Naive thymus-derived CD4-positive, alpha-beta T cell (primary cell): ENCODE measurements around the gene KCNA2. TPM values are rescaled to one million over a fixed set of nuclear protein-coding genes. Genes with fewer than 3 reads are reported as not detected.

Experiments used
- ATAC-seq: fragments of 150-1000 bp; cut with Tn5 transposase; 2 replicates; pipeline ENCODE4 v1.10.0; 2021; ENCODE audit warnings: mild to moderate bottlenecking, moderate library complexity
- CTCF ChIA-PET: fragments of 350-600 bp; sonication (Branson Sonifier 250); formaldehyde crosslinking; loops from one replicate; lab custom pipeline; 2021; ENCODE audit warnings: antibody characterized with exemption; lab: Charles Lee
- POLR2A ChIA-PET: fragments of 350-600 bp; sonication (Branson Sonifier 250); formaldehyde crosslinking; loops from one replicate; lab custom pipeline; 2021; ENCODE audit warnings: antibody characterized with exemption, inconsistent platforms; lab: Charles Lee
- DNase-seq, 9 donors: peaks; one replicate each; pipeline versions ENCODE4 v3.0.0 to v3.0.0-alpha.2; 2020 to 2022; ENCODE audit warnings: mixed read lengths in 1 of 9
- H3K27ac ChIP-seq: one replicate; pipeline ENCODE4 v1.7.0; 2013; ENCODE audit warnings: mild to moderate bottlenecking, low read depth, low read length, moderate library complexity
- H3K27me3 ChIP-seq, 2 donors: one replicate each; pipeline ENCODE4 v1.7.0; 2013; ENCODE audit warnings: low read length in 2 of 2, mild to moderate bottlenecking in 2 of 2, moderate library complexity in 2 of 2; ENCODE audit not compliant: control insufficient read depth in 2 of 2, insufficient read depth in 2 of 2
- H3K36me3 ChIP-seq, 3 experiments: 1 replicate in 2 of 3; 2 replicates in 1 of 3; pipeline ENCODE4 v1.7.0; 2013; ENCODE audit warnings: low read length in 3 of 3, mild to moderate bottlenecking in 3 of 3, moderate library complexity in 1 of 3; ENCODE audit not compliant: insufficient read depth in 3 of 3, control insufficient read depth in 2 of 3
- H3K4me1 ChIP-seq, 2 donors: one replicate each; pipeline ENCODE4 v1.7.0; 2013; ENCODE audit warnings: low read length in 2 of 2, mild to moderate bottlenecking in 2 of 2, moderate library complexity in 1 of 2; ENCODE audit not compliant: control insufficient read depth in 2 of 2, insufficient read depth in 2 of 2
- H3K4me3 ChIP-seq: 2 replicates; pipeline ENCODE4 v1.7.0; 2013; ENCODE audit warnings: mild to moderate bottlenecking, low read length
- H3K9me3 ChIP-seq, 3 experiments: 1 replicate in 2 of 3; 2 replicates in 1 of 3; pipeline ENCODE4 v1.7.0; 2013; ENCODE audit warnings: low read length in 3 of 3; ENCODE audit not compliant: control insufficient read depth in 2 of 3
- H3K27ac Mint-ChIP-seq, 9 donors: one replicate each; pipeline ENCODE4 v1.8.0; 2020 to 2022; ENCODE audit warnings: mixed read lengths in 9 of 9, mild to moderate bottlenecking in 8 of 9, moderate library complexity in 5 of 9, inconsistent platforms in 2 of 9
- H3K27me3 Mint-ChIP-seq, 5 donors: one replicate each; pipeline ENCODE4 v1.8.0; 2021 to 2022; ENCODE audit warnings: mixed read lengths in 5 of 5, mild to moderate bottlenecking in 1 of 5
- H3K36me3 Mint-ChIP-seq, 5 donors: one replicate each; pipeline ENCODE4 v1.8.0; 2020 to 2022; ENCODE audit warnings: mixed read lengths in 5 of 5, mild to moderate bottlenecking in 3 of 5, inconsistent platforms in 1 of 5
- H3K4me1 Mint-ChIP-seq, 7 donors: one replicate each; pipeline ENCODE4 v1.8.0; 2020 to 2022; ENCODE audit warnings: mixed read lengths in 7 of 7, mild to moderate bottlenecking in 3 of 7, inconsistent platforms in 1 of 7
- H3K4me3 Mint-ChIP-seq, 10 donors: one replicate each; pipeline ENCODE4 v1.8.0; 2020 to 2022; ENCODE audit warnings: mild to moderate bottlenecking in 10 of 10, mixed read lengths in 10 of 10, moderate library complexity in 6 of 10, inconsistent platforms in 2 of 10
- H3K9me3 Mint-ChIP-seq, 11 donors: one replicate each; pipeline ENCODE4 v1.8.0; 2020 to 2022; ENCODE audit warnings: mixed read lengths in 11 of 11, mild to moderate bottlenecking in 4 of 11, inconsistent platforms in 1 of 11, moderate library complexity in 1 of 11
- intact Hi-C, 2 donors: fragments of 100-400 bp; cut with micrococcal nuclease; formaldehyde crosslinking; loops; one replicate each; pipeline ENCODE4 v1.15.1; 2023
- polyA plus RNA-seq, 2 donors: library from polyadenylated mRNA; unstranded; fragments of 300-500 nt; fragmentation: Illumina TruSeq; gene quantifications; one replicate each; pipeline ENCODE4 v1.2.3, GENCODE V29; 2021
- total RNA-seq, 6 experiments: library from RNA in 5 of 6; stranded (reverse) in 5 of 6; gene quantifications; 1 replicate in 5 of 6; 2 replicates in 1 of 6; pipeline ENCODE4 v1.2.3 and lab custom pipeline; 2021 to 2026

Gene KCNA2
- total and polyA plus RNA-seq, 7 experiments from 2014 or later = 0.62 to 4.6 (median 1.2) TPM; not detected in 2

- H3K36me3 Mint-ChIP-seq = peaks cover 0 to 22% (median 6%) of the 10 kb centered on the region in 5 donors
- DNase-seq (no peak), ATAC-seq (no peak)
- H3K27ac Mint-ChIP-seq = peak overlapping the region in 7 of 9 donors; percentile 61 to 92 (median 86)
- H3K4me3 Mint-ChIP-seq = peak overlapping the region in 9 of 10 donors; percentile 4 to 65 (median 26)
- ChIA-PET CTCF (interaction anchor here (1.0 to 4.8 kb wide), 7 partner anchors 10 to 150 kb away, joined by 3 to 43 read pairs (median 12); partner anchors contain the start of gene KCNA3), POLR2A (interaction anchor here (0.6 to 7.6 kb wide), 5 partner anchors 11 to 632 kb away, joined by 3 to 140 read pairs (median 12); partner anchors contain the start of gene KCNA3)
- peaks cover 79 to 93% (median 83%) of the 10 kb centered on the region in 7 donors for H3K4me1 Mint-ChIP-seq
- peak overlapping the region; percentile 53 for H3K27ac ChIP-seq
- no peaks in the 10 kb centered on the region for H3K9me3 ChIP-seq
- no peaks in the 10 kb centered on the region for H3K27me3 Mint-ChIP-seq
- H3K9me3 Mint-ChIP-seq = peaks cover 3 to 21% (median 9%) of the 10 kb centered on the region in 11 donors
- intact Hi-C loops = loop anchor here (2.0 to 10.0 kb wide), 4 partner anchors 19 to 1107 kb away; partner anchors contain the start of gene DENND2D (in 1 of the 2)
- no peaks in the 10 kb centered on the region for H3K27me3 ChIP-seq
- H3K36me3 ChIP-seq = no peaks in the 10 kb centered on the region
- H3K4me3 ChIP-seq = no peak overlapping the region
- peaks cover 82 to 98% of the 10 kb centered on the region in 2 donors for H3K4me1 ChIP-seq
Observed at GRCh38 chr1:110637475-110637874, 31.3 kb upstream of the KCNA2 start.

GRCh38 chr1:110636149-110636935 lies 30.2 kb upstream of the KCNA2 start:
- intact Hi-C loops = loop anchor here (1.0 to 10.0 kb wide), 5 partner anchors 11 to 1108 kb away; partner anchors contain the start of gene DENND2D (in 1 of the 2)
- Histone ChIP-seq H3K36me3 (no peaks in the 10 kb centered on the region), H3K27me3 (no peaks in the 10 kb centered on the region), H3K4me1 (peaks cover 85 to 98% of the 10 kb centered on the region in 2 donors), H3K4me3 (peak overlapping the region; percentile 45), H3K27ac (peak overlapping the region; percentile 65), H3K9me3 (no peaks in the 10 kb centered on the region)
- ATAC-seq (peak; percentile 29), DNase-seq (peak in 6 of 9 donors; percentile 48 to 63 (median 58))
- peaks cover 1 to 15% (median 7%) of the 10 kb centered on the region in 11 donors for H3K9me3 Mint-ChIP-seq
- CTCF ChIA-PET = interaction anchor here (1.0 to 4.8 kb wide), 8 partner anchors 8 to 151 kb away, joined by 3 to 43 read pairs (median 8); partner anchors contain the start of gene KCNA3
- H3K27ac Mint-ChIP-seq = peak overlapping the region in 6 of 9 donors; percentile 85 to 95 (median 90)
- peak overlapping the region; percentile 45 to 81 (median 71) for H3K4me3 Mint-ChIP-seq
- peaks cover 70 to 82% (median 75%) of the 10 kb centered on the region in 7 donors for H3K4me1 Mint-ChIP-seq
- H3K27me3 Mint-ChIP-seq = no peaks in the 10 kb centered on the region
- POLR2A ChIA-PET = interaction anchor here (0.9 to 7.6 kb wide), 6 partner anchors 12 to 136 kb away, joined by 3 to 140 read pairs (median 22); partner anchors contain the start of gene KCNA3
- H3K36me3 Mint-ChIP-seq = peaks cover 0 to 15% (median 1%) of the 10 kb centered on the region in 5 donors

GRCh38 chr1:110635434-110635833 lies 29.3 kb upstream of the KCNA2 start:
- ChIA-PET CTCF (interaction anchor here (0.9 to 4.8 kb wide), 8 partner anchors 8 to 130 kb away, joined by 3 to 43 read pairs (median 10); partner anchors contain the start of gene KCNA3), POLR2A (interaction anchor here (1.0 to 7.6 kb wide), 9 partner anchors 13 to 239 kb away, joined by 3 to 140 read pairs (median 12); partner anchors contain the start of gene KCNA3)
- Mint-ChIP-seq H3K27ac (peak overlapping the region in 6 of 9 donors; percentile 85 to 95 (median 90)), H3K4me3 (peak overlapping the region; percentile 63 to 81 (median 71)), H3K36me3 (peaks cover 0 to 13% (median 0%) of the 10 kb centered on the region in 5 donors), H3K27me3 (no peaks in the 10 kb centered on the region), H3K9me3 (peaks cover 0 to 11% (median 5%) of the 10 kb centered on the region in 11 donors), H3K4me1 (peaks cover 67 to 76% (median 71%) of the 10 kb centered on the region in 7 donors)
- peak overlapping the region; percentile 65 for H3K27ac ChIP-seq
- H3K36me3 ChIP-seq = no peaks in the 10 kb centered on the region
- intact Hi-C loops = loop anchor here (10.0 kb wide), 3 partner anchors 569 to 1109 kb away; partner anchors contain the start of gene DENND2D (in 1 of the 2)
- H3K27me3 ChIP-seq = no peaks in the 10 kb centered on the region
- peaks cover 92 to 99% of the 10 kb centered on the region in 2 donors for H3K4me1 ChIP-seq
- DNase-seq (no peak), ATAC-seq (no peak)
- no peaks in the 10 kb centered on the region for H3K9me3 ChIP-seq
- H3K4me3 ChIP-seq = peak overlapping the region; percentile 45

- Histone ChIP-seq H3K4me1 (peaks cover 92 to 94% of the 10 kb centered on the region in 2 donors), H3K27ac (peak overlapping the region; percentile 65), H3K9me3 (no peaks in the 10 kb centered on the region), H3K36me3 (no peaks in the 10 kb centered on the region), H3K4me3 (peak overlapping the region; percentile 6), H3K27me3 (no peaks in the 10 kb centered on the region)
- Mint-ChIP-seq H3K36me3 (peaks cover 0 to 8% (median 0%) of the 10 kb centered on the region in 5 donors), H3K27ac (peak overlapping the region in 6 of 9 donors; percentile 85 to 95 (median 90)), H3K4me1 (peaks cover 60 to 70% (median 65%) of the 10 kb centered on the region in 7 donors), H3K9me3 (peaks cover 0 to 4% (median 0%) of the 10 kb centered on the region in 11 donors), H3K27me3 (no peaks in the 10 kb centered on the region), H3K4me3 (peak overlapping the region; percentile 48 to 81 (median 71))
- ChIA-PET CTCF (interaction anchor here (0.9 to 4.8 kb wide), 6 partner anchors 9 to 131 kb away, joined by 3 to 43 read pairs (median 10); partner anchors contain the start of gene KCNA3), POLR2A (interaction anchor here (0.5 to 7.6 kb wide), 10 partner anchors 13 to 240 kb away, joined by 3 to 140 read pairs (median 9); partner anchors contain the start of gene KCNA3)
- ATAC-seq (peak; percentile 52), DNase-seq (peak in 2 of 9 donors; percentile 65 to 75)
- intact Hi-C loops = loop anchor here (5.0 to 10.0 kb wide), 4 partner anchors 328 to 1110 kb away; partner anchors contain the start of genes LRIF1 (in 2 of the 2) and DENND2D (in 1 of the 2)
Observed at GRCh38 chr1:110634455-110635311, 28.5 kb upstream of the KCNA2 start.

- Histone ChIP-seq H3K27me3 (no peaks in the 10 kb centered on the region), H3K4me3 (no peak overlapping the region), H3K4me1 (peaks cover 86 to 88% of the 10 kb centered on the region in 2 donors), H3K27ac (peak overlapping the region; percentile 65), H3K36me3 (no peaks in the 10 kb centered on the region), H3K9me3 (no peaks in the 10 kb centered on the region)
- Mint-ChIP-seq H3K27ac (peak overlapping the region in 6 of 9 donors; percentile 85 to 95 (median 90)), H3K9me3 (no peaks in the 10 kb centered on the region), H3K36me3 (peaks cover 0 to 8% (median 0%) of the 10 kb centered on the region in 5 donors), H3K27me3 (no peaks in the 10 kb centered on the region), H3K4me3 (peak overlapping the region; percentile 48 to 81 (median 71)), H3K4me1 (peaks cover 56 to 67% (median 62%) of the 10 kb centered on the region in 7 donors)
- intact Hi-C loops = loop anchor here (5.0 to 10.0 kb wide), 4 partner anchors 328 to 1111 kb away; partner anchors contain the start of genes LRIF1 (in 2 of the 2) and DENND2D (in 1 of the 2)
- DNase-seq (no peak), ATAC-seq (no peak)
- CTCF ChIA-PET = interaction anchor here (1.7 to 4.8 kb wide), 4 partner anchors 14 to 131 kb away, joined by 9 to 43 read pairs (median 12); partner anchors contain the start of gene KCNA3
- POLR2A ChIA-PET = interaction anchor here (1.4 to 7.6 kb wide), 6 partner anchors 14 to 131 kb away, joined by 5 to 140 read pairs (median 21); partner anchors contain the start of gene KCNA3
Observed at GRCh38 chr1:110634086-110634454, 27.9 kb upstream of the KCNA2 start.
